ENCODE results near the gene TNFRSF9.
"Not testable (repeated sequence)": the region's sequence is repeated elsewhere in the genome, so short reads cannot be mapped to it uniquely, and the experiment has no call there.

TNFRSF9 gene

DNA sequence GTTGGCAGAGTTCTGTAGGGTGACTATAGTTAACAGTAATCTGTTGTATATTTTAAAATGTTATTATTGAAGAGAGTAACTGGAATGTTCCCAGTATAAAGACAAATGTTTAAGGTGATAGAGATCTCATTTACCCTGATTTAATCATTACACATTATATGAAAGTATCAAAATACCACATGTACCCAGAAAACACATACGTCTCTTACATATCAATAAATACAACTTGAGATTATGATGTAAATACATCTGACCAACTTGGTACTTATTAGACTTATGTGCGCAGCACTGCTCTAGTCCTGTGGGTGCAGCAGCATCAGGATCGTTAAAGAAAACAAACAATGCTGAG lies 20.2 kb upstream of the TNFRSF9 start:
- TF ChIP-seq, protein P1, sequence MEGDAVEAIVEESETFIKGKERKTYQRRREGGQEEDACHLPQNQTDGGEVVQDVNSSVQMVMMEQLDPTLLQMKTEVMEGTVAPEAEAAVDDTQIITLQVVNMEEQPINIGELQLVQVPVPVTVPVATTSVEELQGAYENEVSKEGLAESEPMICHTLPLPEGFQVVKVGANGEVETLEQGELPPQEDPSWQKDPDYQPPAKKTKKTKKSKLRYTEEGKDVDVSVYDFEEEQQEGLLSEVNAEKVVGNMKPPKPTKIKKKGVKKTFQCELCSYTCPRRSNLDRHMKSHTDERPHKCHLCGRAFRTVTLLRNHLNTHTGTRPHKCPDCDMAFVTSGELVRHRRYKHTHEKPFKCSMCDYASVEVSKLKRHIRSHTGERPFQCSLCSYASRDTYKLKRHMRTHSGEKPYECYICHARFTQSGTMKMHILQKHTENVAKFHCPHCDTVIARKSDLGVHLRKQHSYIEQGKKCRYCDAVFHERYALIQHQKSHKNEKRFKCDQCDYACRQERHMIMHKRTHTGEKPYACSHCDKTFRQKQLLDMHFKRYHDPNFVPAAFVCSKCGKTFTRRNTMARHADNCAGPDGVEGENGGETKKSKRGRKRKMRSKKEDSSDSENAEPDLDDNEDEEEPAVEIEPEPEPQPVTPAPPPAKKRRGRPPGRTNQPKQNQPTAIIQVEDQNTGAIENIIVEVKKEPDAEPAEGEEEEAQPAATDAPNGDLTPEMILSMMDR (IDR thresholded peaks at IDR 0.05; ENCODE audit: low read depth, low read length) = no peak

DNA sequence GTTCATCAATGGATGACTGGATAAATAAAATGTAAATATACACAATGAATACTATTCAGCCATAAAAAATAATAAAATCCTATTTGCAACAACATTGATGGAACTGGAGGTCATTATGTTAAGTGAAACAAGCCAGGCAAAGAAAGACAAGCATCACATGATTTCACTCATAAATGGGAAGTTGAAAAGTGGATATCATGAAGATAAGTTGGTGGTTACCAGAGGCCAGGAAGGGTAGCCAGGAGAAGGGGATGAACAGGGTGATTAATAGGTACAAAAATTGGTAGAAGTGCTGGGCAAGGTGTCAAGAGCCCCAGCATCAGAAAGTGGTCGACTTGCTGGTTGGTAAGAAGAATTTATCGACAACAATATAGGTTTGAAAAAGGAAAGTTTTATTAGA lies 19.5 kb upstream of the TNFRSF9 start:
- H3K4me3 ChIP-seq (ENCODE audit: low read depth, low read length) = no peak overlapping the region; the same call in 1 of the 2 replicates
- TF ChIP-seq, protein P1 (IDR thresholded peaks at IDR 0.05; ENCODE audit: low read depth, low read length) = no peak

More for the DNA sequence above, 20.2 kb upstream of the TNFRSF9 start:
- H3K4me3 ChIP-seq (ENCODE audit: low read depth, low read length) = peak overlapping the region; percentile 72

DNA sequence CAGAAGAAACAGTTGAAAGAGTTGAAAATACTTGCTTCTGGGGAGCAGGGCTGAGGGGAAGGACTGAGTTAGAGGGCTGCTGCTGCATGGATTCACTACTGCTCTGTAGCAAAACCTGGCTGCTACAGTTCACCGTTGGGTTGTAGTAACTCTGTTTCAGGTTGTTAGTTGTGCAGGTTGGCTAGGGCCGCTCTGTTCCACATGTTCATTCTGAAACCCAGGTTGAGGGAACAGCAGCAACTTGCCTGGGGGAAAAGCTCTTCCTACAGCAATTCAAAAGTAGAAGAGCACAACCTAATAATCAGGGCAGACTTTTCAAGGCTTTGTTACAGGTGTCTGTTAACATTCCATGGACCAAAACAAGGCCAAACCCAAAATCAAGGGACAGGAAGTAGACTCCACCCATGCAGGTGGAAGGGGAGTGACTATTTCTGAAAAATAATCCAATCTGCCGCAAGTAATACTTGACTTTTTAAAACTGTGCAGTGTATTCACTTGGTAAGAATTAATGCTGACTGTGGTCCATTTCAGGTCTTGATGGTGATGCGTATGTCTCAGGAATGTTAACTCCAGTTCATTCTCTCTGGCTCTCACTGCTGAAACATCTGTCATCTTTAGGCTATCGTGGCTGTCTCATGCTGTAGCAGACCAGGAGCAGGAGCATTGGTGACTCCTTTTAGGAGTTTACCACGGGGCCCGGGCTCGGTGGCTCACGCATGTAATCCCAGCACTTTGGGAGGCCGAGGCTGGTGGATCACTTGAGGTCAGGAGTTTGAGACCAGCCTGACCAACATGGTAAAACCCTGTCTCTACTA lies 15.8 kb upstream of the TNFRSF9 start:
- TF ChIP-seq, protein P1 (IDR thresholded peaks at IDR 0.05; ENCODE audit: low read depth, low read length) = no peak
- no peak overlapping the region for H3K4me3 ChIP-seq (ENCODE audit: low read depth, low read length)

DNA sequence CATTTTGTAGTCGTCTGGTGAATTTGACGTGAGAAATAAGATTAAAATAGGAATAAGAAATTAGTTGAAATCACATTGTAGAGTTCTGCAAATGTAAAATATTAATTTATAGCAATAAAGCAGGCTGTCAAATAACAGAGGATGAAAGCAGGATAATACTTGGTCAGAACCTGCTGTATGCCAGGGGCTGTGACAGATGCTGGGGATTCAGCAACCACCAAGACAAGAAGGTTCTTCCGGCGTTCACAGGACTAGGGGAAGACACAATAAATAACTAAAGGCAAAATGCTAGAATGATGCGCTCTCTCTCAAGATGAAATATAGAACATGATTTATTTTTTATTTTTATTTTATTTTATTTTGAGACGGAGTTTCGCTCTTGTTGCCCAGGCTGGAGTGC lies 14.0 kb upstream of the TNFRSF9 start:
- TF ChIP-seq, protein P1 (IDR thresholded peaks at IDR 0.05; ENCODE audit: low read depth, low read length) = no peak
- H3K4me3 ChIP-seq (ENCODE audit: low read depth, low read length) = peak overlapping the region; percentile 56

DNA sequence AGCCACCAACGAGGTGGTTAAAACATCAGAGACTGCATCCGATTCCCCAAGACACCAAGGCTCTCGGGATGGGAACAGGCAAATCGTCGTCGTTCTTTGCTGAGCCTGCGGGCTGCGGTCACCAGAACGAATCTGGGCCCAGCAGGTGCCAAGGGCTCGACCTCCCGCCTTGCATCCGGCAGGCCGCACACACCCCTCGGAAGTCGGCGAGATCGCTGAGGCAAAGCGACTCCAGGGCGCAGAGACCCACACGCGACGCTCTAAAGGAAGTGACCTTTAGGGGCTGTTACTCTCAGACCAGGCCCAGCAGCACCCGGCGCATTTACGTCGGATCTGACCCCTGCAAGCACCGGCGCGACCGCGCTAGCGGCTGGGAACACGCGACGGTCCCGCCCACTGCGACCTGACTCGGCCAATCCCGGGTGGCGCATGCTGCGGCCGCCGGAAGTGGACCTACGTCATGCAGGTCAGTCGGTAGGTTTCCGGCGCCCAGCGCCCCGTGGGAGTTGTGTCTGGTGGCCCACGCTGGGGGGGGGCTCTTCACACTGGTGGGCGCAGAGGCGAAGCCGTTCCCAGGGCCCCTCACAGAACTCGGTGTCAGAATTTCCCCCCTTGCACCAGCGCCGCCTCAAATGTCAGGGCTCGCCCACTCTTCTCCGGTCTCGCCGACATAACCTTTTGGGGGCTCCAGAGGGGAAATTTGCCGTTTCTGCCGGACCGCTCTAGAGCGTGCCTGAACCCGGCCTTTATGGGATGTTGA lies 13.4 kb upstream of the TNFRSF9 start:
- H3K4me3 ChIP-seq (ENCODE audit: low read depth, low read length) = peak overlapping the region; percentile 56
- TF ChIP-seq, protein P1 (IDR thresholded peaks at IDR 0.05; ENCODE audit: low read depth, low read length) = no peak

DNA sequence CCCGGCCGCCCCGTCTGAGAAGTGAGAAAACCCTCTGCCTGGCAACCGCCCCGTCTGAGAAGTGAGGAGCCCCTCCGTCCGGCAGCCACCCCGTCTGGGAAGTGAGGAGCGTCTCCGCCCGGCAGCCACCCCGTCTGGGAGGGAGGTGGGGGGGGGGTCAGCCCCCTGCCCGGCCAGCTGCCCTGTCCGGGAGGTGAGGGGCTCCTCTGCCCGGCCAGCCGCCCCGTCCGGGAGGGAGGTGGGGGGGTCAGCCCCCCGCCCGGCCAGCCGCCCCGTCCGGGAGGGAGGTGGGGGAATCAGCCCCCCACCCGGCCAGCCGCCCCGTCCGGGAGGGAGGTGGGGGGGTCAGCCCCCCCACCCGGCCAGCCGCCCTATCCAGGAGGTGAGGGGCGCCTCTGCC lies 12.2 kb upstream of the TNFRSF9 start:
- H3K4me3 ChIP-seq (ENCODE audit: low read depth, low read length) = not testable (repeated sequence)

DNA sequence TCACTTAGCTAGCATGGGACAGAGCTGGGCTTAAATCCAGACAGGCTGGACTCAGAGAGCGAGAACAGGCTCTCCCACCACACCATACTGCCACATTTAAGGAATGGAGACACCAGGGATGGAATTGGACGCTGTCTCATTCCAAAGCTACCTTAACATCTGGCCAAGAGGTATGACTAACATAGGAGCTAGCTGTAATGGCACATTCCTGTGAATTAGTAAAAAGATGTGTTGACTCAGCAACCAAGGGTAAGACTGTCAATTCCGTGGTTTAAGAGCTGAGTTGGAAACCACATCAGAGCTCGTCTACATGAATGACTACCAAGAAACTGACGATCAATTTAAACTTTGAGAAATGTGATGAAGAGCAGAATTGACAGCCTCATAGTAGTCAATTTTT lies 8.3 kb upstream of the TNFRSF9 start:
- TF ChIP-seq, protein P1 (IDR thresholded peaks at IDR 0.05; ENCODE audit: low read depth, low read length) = no peak
- no peak overlapping the region for H3K4me3 ChIP-seq (ENCODE audit: low read depth, low read length)

Measured in WI38 (cell line).